Activated T-helper 2 cell treated with anti-CD3 and anti-CD28 coated beads, Interferon-gamma antibody, Interleukin-2, Interleukin-4, amounts not matched to agents 10 μg/mL and 5 μg/mL and 100 μg/mL, durations not matched to agents 14 hours and 24 hours and 36 hours (primary cell): ENCODE measurements around the gene PKN2. TPM values are rescaled to one million over a fixed set of nuclear protein-coding genes. Genes with fewer than 3 reads are reported as not detected.

Experiments
- DNase-seq: peaks from one replicate; pipeline ENCODE4 v3.0.0; 2021; ENCODE audit warnings: low spot score
- H3K27ac Mint-ChIP-seq: one replicate; pipeline ENCODE4 v1.8.0; 2021; ENCODE audit warnings: mixed read lengths
- H3K27me3 Mint-ChIP-seq: one replicate; pipeline ENCODE4 v1.8.0; 2021; ENCODE audit warnings: low read depth, mixed read lengths
- H3K36me3 Mint-ChIP-seq: one replicate; pipeline ENCODE4 v1.8.0; 2021; ENCODE audit warnings: low read depth, mixed read lengths
- H3K4me1 Mint-ChIP-seq: one replicate; pipeline ENCODE4 v1.8.0; 2021; ENCODE audit warnings: low read depth, mixed read lengths
- H3K4me3 Mint-ChIP-seq: one replicate; pipeline ENCODE4 v1.8.0; 2021; ENCODE audit warnings: low read depth, mild to moderate bottlenecking, moderate library complexity, mixed read lengths
- H3K9me3 Mint-ChIP-seq: one replicate; pipeline ENCODE4 v1.8.0; 2021; ENCODE audit warnings: mixed read lengths
- intact Hi-C: fragments of 100-400 bp; cut with micrococcal nuclease; formaldehyde crosslinking; loops from one replicate; pipeline ENCODE4 v1.15.1; 2023
- total RNA-seq: library from RNA; stranded (reverse); gene quantifications from 2 replicates; pipeline ENCODE4 v1.2.3, GENCODE V29; 2022

Gene PKN2
- 21.2 and 21.4 TPM in 2 replicates for total RNA-seq

DNA sequence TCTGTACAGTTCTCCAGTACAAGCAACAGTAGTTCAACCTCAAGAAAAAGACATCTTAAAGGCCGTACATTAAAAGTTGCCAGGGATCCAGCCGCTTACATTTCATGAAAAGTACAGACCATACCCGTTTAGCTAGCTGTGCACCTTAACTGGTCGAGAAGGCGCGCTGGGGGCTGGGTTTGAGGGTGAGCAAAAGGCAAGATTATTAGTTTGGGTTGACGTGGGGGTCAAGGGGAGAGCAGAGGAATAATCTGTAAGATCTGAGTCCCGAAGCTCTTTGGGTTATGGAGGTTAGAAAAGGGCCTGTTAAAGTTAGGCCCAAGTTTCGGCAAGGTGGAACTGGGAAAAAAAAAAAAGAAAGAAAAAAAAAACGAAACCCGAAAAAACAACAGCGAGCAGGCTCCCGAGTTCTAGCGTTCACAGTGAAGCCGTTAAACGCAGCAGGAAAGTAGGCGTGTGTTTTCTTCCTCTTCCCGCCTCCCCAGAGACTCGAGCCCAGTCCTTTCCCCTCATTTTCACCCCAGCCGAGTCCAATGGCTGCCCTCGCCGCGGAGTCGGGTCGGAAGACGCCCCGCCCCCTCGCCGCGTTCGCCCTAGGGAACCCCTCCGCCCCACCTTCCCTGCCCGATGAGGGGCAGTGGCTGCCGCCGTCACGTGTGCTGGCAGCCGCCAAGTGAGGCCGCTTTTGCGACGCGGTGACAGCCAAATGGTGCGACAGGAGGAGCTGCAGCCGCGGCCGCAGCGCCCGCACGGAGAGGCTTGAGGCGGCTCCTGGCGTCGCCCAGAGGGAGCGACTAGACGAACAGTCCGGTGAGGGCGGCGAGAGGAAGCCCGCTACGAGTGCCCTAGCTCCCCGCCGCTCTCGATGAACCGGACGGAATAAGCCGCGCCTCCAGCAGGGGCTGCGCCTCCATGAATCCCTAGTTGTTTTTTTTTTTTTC lies at the start of gene PKN2:
Gene PKN2, plus strand, starts transcription at position 733 of the 941 bp plus-strand sequence. CDS start 308 bp downstream, outside the sequence.
- peak; percentile 97 for DNase-seq
- intact Hi-C loops, result loop anchor here (1.0 to 10.0 kb wide), 6 partner anchors 23 to 1989 kb away; partner anchors contain the start of genes GTF2B, HS2ST1 and SELENOF
- Mint-ChIP-seq H3K36me3 (peaks cover 3% of the 10 kb centered on the region), H3K4me1 (peaks cover 20% of the 10 kb centered on the region), H3K4me3 (peak within 1 kb of the TSS; percentile 99), H3K9me3 (no peaks in the 10 kb centered on the region), H3K27ac (peak within 1 kb of the TSS; percentile 98), H3K27me3 (peaks cover 9% of the 10 kb centered on the region)

DNA sequence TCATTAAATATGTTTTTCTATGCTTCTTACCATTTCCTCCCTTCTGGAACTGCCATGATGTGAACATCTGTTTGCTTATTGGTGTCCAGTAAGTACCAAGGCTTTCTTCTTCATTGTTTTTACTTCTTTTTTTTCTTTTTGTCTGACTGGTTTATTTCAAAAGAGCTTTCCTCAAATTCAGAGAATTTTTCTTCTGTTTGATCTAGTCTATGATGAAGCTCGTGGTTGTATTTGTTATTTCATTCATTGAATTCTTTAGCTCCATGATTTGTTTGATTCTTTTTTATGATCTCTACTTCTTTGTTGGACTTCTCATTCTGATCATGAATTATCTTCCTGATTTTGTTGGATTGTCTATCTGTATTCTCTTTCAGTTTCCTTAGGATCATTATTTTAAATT lies 49.5 kb upstream of the PKN2 start:
- Mint-ChIP-seq H3K4me3 (no peak overlapping the region), H3K36me3 (no peaks in the 10 kb centered on the region), H3K27me3 (peaks cover 7% of the 10 kb centered on the region), H3K4me1 (no peaks in the 10 kb centered on the region), H3K27ac (no peak overlapping the region), H3K9me3 (peaks cover 21% of the 10 kb centered on the region)
- intact Hi-C loops, result no loop called here
- no peak for DNase-seq

DNA sequence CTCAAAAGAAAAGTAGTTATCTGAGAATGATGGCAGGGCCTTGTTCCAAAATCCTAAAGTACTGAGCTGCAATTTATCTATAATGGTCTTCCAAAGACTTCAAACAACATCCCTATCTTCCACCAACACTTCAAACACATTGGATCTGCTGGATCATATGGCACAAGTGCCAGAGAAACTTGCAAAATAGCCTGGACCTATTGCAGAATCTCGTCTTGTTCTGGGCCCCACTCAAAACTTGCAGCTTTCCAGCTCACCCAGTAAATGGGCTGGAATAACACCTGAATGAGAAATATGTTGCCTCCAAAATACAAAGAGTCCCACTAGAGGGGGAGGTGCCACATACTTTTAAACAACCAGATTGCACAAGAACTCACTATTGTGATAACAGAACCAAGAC lies 44.0 kb upstream of the PKN2 start:
- Mint-ChIP-seq H3K27me3 (peaks cover 7% of the 10 kb centered on the region), H3K4me1 (no peaks in the 10 kb centered on the region), H3K4me3 (no peak overlapping the region), H3K27ac (no peak overlapping the region), H3K36me3 (no peaks in the 10 kb centered on the region), H3K9me3 (peaks cover 7% of the 10 kb centered on the region)
- intact Hi-C loops, result no loop called here
- DNase-seq, result no peak

DNA sequence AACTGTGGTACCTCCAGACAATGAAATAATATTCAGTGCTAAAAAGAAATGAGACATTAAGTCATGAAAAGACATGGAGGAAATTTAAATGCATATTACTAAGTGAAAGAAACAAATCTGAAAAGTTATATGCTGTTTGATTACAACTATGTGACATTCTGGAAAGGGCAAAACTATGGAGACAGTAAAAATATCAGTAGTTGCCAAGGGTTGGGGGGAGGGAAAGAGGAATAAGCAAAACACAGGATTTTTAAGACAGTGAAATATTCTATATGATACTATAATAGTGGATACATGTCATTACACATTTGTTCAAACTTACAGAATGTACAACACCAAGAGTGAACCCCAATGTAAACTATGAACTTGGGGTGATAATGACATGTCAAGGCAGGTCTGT lies 38.2 kb upstream of the PKN2 start:
- no peak for DNase-seq
- Mint-ChIP-seq H3K4me1 (no peaks in the 10 kb centered on the region), H3K27me3 (peaks cover 8% of the 10 kb centered on the region), H3K36me3 (no peaks in the 10 kb centered on the region), H3K27ac (no peak overlapping the region), H3K9me3 (no peaks in the 10 kb centered on the region), H3K4me3 (no peak overlapping the region)
- intact Hi-C loops, result no loop called here

DNA sequence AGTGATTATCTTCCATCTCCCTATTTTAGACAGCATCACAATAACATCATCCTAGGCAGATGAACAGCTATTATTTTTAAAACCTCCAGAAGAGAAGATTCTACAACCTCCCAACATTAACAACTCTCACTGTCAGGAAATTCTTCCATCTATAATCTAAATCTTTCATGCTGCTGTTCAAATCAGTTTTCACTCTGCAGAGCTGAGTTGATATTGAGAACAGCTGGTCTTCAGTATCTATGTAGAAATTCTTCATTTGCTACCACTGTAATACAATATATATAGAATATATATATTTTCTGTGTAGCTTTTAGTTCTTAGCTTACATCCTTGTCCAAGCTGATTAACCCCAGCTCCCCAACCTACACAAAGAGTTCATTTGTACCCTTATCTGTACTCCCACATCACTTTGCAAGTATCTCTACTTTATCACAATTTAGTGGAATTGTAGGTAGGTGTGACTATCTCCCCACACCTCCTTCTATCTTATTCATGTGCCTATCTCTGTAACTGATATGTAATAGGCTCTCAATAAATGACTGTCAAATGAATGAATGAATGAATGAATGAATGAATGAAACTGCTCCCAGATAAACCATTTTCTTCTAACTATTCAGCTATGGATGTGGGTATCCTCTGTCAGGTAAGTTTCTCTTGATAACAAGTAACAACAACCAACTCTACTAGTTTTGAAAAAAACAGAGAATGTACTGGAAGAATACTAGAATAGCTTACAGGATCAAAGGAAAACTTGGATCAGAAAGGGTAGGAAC lies 37.4 kb upstream of the PKN2 start:
- Mint-ChIP-seq H3K27me3 (peaks cover 8% of the 10 kb centered on the region), H3K4me3 (no peak overlapping the region), H3K27ac (no peak overlapping the region), H3K36me3 (no peaks in the 10 kb centered on the region), H3K4me1 (no peaks in the 10 kb centered on the region), H3K9me3 (no peaks in the 10 kb centered on the region)
- intact Hi-C loops, result no loop called here
- DNase-seq, result no peak

DNA sequence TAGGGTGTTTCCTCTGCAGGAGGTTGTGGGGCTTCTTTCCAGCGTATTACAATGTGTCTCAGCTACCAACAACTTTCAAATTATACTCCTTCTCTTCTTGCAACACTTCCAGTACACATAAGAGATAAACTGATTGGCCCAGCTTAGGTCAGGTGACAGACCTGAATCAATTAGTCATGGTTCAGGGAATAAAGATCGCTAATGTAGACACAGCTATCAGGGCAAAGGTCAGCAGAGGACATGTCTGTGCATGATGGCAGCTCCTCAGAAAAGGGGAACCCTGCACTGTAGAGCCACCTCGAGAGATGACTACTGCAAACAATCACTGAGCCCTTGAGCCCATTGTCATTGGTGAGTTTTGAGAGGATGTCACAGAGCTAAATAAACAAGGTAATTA lies 36.8 kb upstream of the PKN2 start:
- Mint-ChIP-seq H3K9me3 (no peaks in the 10 kb centered on the region), H3K36me3 (no peaks in the 10 kb centered on the region), H3K27ac (no peak overlapping the region), H3K27me3 (peaks cover 8% of the 10 kb centered on the region), H3K4me3 (no peak overlapping the region), H3K4me1 (no peaks in the 10 kb centered on the region)
- DNase-seq, result no peak
- intact Hi-C loops, result no loop called here

DNA sequence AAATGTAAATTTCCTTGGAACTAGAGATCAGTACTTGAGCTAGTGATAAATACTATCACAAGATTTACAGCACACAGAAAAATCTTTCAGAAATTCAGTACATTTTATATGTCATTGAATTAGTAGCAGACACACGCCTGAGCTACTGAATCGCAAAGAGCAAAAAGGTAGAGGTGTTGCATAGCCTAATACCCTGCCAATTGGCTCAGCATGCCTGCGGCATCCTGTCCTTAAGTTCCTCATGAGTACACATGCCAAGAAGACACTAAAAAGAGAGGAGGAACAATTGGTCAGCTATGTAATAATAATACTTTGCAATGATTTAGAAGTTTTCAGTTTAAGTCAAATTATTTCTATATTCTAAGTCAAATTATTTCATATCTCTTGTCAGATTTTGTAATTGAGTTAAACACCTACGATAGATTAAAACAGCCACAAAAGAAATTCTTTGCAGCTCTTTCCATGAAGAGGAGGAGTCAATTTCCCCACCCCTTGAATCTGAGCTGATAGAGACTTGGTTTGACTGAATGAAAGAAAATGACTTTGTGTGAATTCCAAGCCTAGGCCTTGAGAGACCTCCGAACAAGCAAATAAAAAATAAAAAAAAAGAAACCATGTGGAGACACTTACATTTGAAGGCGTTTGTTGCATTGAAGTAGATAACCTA lies 36.2 kb upstream of the PKN2 start:
- Mint-ChIP-seq H3K4me3 (no peak overlapping the region), H3K9me3 (no peaks in the 10 kb centered on the region), H3K4me1 (no peaks in the 10 kb centered on the region), H3K27me3 (peaks cover 6% of the 10 kb centered on the region), H3K36me3 (no peaks in the 10 kb centered on the region), H3K27ac (no peak overlapping the region)
- intact Hi-C loops, result no loop called here
- no peak for DNase-seq

DNA sequence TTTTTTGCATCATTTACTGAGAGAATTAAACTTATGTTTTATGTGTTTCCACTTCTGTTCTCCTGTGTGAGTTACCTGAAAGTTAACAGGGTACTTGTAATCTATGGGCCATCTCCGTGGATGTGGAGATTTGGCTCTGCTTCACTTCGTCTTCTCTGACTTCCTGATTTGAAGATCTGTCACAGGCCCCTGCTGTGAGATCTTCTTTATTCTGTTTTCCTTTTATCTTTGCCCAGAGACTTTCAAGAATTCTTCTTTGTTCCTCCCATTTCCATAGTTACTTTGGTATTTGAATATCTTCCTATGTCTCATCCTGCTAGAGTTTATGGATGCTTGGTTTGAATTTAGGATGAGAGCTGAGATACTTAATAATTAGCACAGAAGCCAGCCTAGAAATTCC lies 35.4 kb upstream of the PKN2 start:
- no peak overlapping the region for H3K27ac Mint-ChIP-seq
- DNase-seq, result no peak

DNA sequence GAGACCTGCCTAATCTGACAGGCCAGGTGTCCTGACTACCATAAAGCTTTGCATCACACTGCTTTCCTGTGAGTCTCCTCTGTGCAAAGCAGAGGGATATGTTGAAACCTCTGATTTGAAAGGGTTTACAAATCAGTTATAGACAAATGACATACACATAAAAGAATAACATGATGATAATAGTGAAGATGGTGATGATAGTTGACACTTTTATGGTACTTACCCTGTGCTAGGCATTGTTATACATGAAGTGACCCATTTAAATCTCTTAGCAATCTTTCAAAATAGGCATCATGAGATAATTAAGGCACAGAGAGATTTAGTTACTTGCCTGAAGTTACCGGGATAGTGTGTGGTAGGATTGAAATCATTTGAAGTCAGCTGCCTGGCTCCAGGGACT lies 34.1 kb upstream of the PKN2 start:
- no peak overlapping the region for H3K4me3 Mint-ChIP-seq
- intact Hi-C loops, result no loop called here

More for the DNA sequence above, 35.4 kb upstream of the PKN2 start:
- no peaks in the 10 kb centered on the region for H3K36me3 Mint-ChIP-seq
- H3K9me3 Mint-ChIP-seq, result no peaks in the 10 kb centered on the region
- H3K4me3 Mint-ChIP-seq, result no peak overlapping the region
- no peaks in the 10 kb centered on the region for H3K4me1 Mint-ChIP-seq
- H3K27me3 Mint-ChIP-seq, result peaks cover 6% of the 10 kb centered on the region
- intact Hi-C loops, result no loop called here

DNA sequence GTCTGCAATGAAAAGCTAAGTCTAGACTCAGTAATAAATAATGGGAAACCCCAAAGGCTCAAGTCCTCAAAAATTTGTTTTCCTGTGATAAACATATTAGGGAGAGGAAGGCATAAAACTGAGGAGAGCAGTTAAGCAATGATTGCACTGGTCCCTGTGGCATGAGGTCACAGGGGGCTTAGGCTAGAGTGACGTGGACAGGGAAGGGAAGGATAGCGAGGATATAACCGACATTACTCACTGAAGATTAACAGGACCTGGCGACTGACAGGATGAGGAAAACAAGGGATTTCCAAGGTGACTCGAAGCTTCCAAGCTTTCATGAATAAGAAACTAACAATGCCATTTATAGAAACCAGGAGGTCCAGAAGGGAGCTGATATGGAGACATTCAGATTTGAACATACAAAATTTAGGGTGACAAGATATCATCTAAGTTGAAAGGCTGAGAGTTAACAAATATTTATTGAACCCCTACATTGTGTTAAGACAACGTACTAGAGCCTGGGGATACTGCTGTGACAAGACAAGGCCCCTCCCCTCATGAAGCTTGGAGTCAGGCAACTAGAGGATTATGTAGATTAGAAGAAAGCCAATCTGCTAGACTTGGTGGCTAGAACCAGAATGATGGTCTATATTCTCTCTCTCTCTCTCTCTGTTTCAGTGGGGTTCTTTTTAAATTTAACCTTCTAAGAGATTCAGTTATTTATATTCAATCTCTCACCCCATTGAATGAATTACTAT lies 33.2 kb upstream of the PKN2 start:
- DNase-seq, result no peak
- Mint-ChIP-seq H3K27ac (no peak overlapping the region), H3K9me3 (no peaks in the 10 kb centered on the region), H3K36me3 (no peaks in the 10 kb centered on the region), H3K4me1 (peaks cover 1% of the 10 kb centered on the region), H3K4me3 (no peak overlapping the region), H3K27me3 (no peaks in the 10 kb centered on the region)
- intact Hi-C loops, result no loop called here

More for the DNA sequence above, 34.1 kb upstream of the PKN2 start:
- no peak for DNase-seq
- H3K9me3 Mint-ChIP-seq, result no peaks in the 10 kb centered on the region
- no peaks in the 10 kb centered on the region for H3K4me1 Mint-ChIP-seq
- H3K27me3 Mint-ChIP-seq, result peaks cover 3% of the 10 kb centered on the region
- H3K27ac Mint-ChIP-seq, result no peak overlapping the region
- H3K36me3 Mint-ChIP-seq, result no peaks in the 10 kb centered on the region

DNA sequence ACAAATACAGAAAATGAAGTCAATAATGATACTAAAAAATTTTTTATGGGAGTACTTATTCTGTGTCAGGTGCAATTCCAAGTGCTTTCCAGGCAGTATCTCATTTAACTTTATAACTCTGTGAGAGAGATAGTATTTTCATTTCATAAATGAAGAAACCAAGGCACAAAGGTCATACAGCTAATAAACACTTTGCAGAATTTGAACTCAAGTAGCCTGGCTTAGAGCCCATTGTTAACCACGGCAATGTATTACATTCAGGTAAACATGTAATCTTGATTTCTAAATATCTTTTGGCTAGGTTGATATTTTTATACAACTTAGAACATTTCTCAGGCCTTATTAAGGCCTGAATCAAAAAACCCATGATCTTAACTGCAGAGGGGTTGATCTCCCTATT lies 28.9 kb upstream of the PKN2 start:
- DNase-seq, result no peak
- H3K4me3 Mint-ChIP-seq, result no peak overlapping the region
- no peaks in the 10 kb centered on the region for H3K36me3 Mint-ChIP-seq
- peaks cover 4% of the 10 kb centered on the region for H3K27me3 Mint-ChIP-seq
- intact Hi-C loops, result loop anchor here (1.0 kb wide), 1 partner anchor 222 kb away; no protein-coding TSS in a partner anchor
- peaks cover 12% of the 10 kb centered on the region for H3K4me1 Mint-ChIP-seq
- no peak overlapping the region for H3K27ac Mint-ChIP-seq
- H3K9me3 Mint-ChIP-seq, result no peaks in the 10 kb centered on the region

DNA sequence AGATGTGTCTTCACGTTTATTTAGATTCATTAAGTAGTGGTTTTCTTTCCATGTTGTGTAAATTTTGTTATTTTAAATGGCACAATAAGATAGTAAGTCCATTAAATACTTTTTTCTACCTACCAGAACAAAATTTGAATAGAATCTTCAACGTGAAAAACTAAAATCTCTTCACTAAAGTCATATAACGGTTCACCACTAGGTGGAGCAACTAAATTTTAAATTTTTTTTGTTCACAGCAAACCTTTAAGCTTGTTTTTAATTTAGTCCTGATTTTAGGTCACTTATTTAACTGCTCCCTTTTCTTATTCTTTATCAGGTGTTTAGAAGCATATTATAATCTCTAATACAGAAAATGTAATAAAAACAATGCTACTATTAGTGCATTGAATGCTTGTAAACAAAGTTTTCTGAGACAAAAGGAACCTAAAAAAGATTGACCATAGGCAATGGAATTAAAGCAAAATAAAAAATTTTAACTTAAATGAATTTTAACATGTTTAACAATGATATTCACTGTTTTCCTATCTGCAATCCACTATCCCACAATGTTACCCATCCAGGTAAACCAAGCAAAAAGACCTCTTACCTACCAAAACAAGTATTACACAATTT lies 28.3 kb upstream of the PKN2 start:
- intact Hi-C loops, result loop anchor here (1.0 kb wide), 1 partner anchor 222 kb away; no protein-coding TSS in a partner anchor
- DNase-seq, result no peak
- no peaks in the 10 kb centered on the region for H3K9me3 Mint-ChIP-seq
- H3K4me1 Mint-ChIP-seq, result peaks cover 18% of the 10 kb centered on the region
- H3K27me3 Mint-ChIP-seq, result peaks cover 4% of the 10 kb centered on the region
- no peak overlapping the region for H3K4me3 Mint-ChIP-seq
- H3K27ac Mint-ChIP-seq, result no peak overlapping the region
- H3K36me3 Mint-ChIP-seq, result no peaks in the 10 kb centered on the region
